H9 (cell line): ENCODE data around the gene C14orf132. TPM values are rescaled to one million over a fixed set of nuclear protein-coding genes. Genes with fewer than 3 reads are reported as not detected.

Source experiments
- DNase-seq: peaks from one replicate; pipeline ENCODE4 v3.0.0-alpha.2; 2017
- H2AFZ ChIP-seq: one replicate; pipeline ENCODE4 v1.6.1; 2013; ENCODE audit warnings: mild to moderate bottlenecking, low read length, control low read depth, moderate library complexity
- H2AK5ac ChIP-seq: 2 replicates; pipeline ENCODE4 v1.6.1; 2013; ENCODE audit warnings: low read length, control low read depth, mixed read lengths; ENCODE audit not compliant: insufficient read length
- H2BK120ac ChIP-seq: one replicate; pipeline ENCODE4 v1.6.1; 2013; ENCODE audit warnings: low read depth, mild to moderate bottlenecking, low read length, control low read depth, inconsistent platforms; ENCODE audit not compliant: poor library complexity, severe bottlenecking
- H2BK12ac ChIP-seq: 2 replicates; pipeline ENCODE4 v1.6.1; 2013; ENCODE audit warnings: low read length, control low read depth, mixed read lengths, low read depth; ENCODE audit not compliant: insufficient read length
- H2BK15ac ChIP-seq: 2 replicates; pipeline ENCODE4 v1.6.1; 2013; ENCODE audit warnings: low read depth, low read length, control low read depth
- H2BK20ac ChIP-seq: one replicate; pipeline ENCODE4 v1.6.1; 2013; ENCODE audit warnings: low read depth, mild to moderate bottlenecking, low read length, control low read depth, inconsistent platforms; ENCODE audit not compliant: poor library complexity, severe bottlenecking
- H2BK5ac ChIP-seq: 2 replicates; pipeline ENCODE4 v1.6.1; 2013; ENCODE audit warnings: low read length, control low read depth, mixed read lengths; ENCODE audit not compliant: insufficient read length
- H3K14ac ChIP-seq: 2 replicates; pipeline ENCODE4 v1.6.1; 2013; ENCODE audit warnings: low read length, control low read depth; ENCODE audit not compliant: insufficient read depth
- H3K18ac ChIP-seq: 2 replicates; pipeline ENCODE4 v1.6.1; 2013; ENCODE audit warnings: low read depth, mild to moderate bottlenecking, mixed read lengths, low read length, control low read depth; ENCODE audit not compliant: insufficient read length
- H3K23ac ChIP-seq: 2 replicates; pipeline ENCODE4 v1.6.1; 2013; ENCODE audit warnings: low read length, control low read depth, mixed read lengths, low read depth; ENCODE audit not compliant: insufficient read length
- H3K23me2 ChIP-seq: 2 replicates; pipeline ENCODE4 v1.6.1; 2013; ENCODE audit warnings: low read depth, mild to moderate bottlenecking, mixed read lengths, low read length, control low read depth; ENCODE audit not compliant: insufficient read length, poor library complexity, severe bottlenecking
- H3K27ac ChIP-seq: 2 replicates; pipeline ENCODE4 v1.5.1; 2013; ENCODE audit warnings: low read length, control low read depth, mixed read lengths, low read depth; ENCODE audit not compliant: insufficient read length
- H3K27me3 ChIP-seq: 2 replicates; pipeline ENCODE4 v1.6.1; 2013; ENCODE audit warnings: low read length, control low read depth, inconsistent platforms; ENCODE audit not compliant: insufficient read depth
- H3K4ac ChIP-seq: 2 replicates; pipeline ENCODE4 v1.6.1; 2013; ENCODE audit warnings: low read depth, mild to moderate bottlenecking, control low read depth, inconsistent platforms, low read length, moderate library complexity
- H3K4me1 ChIP-seq: 2 replicates; pipeline ENCODE4 v1.6.1; 2013; ENCODE audit warnings: low read length, control low read depth, inconsistent platforms; ENCODE audit not compliant: insufficient read depth
- H3K4me2 ChIP-seq: 2 replicates; pipeline ENCODE4 v1.6.1; 2013; ENCODE audit warnings: low read length, control low read depth, mixed read lengths; ENCODE audit not compliant: insufficient read length, insufficient read depth
- H3K56ac ChIP-seq: 2 replicates; pipeline ENCODE4 v1.6.1; 2013; ENCODE audit warnings: low read depth, mild to moderate bottlenecking, mixed read lengths, low read length, control low read depth; ENCODE audit not compliant: insufficient read length
- H3K79me1 ChIP-seq: 2 replicates; pipeline ENCODE4 v1.6.1; 2013; ENCODE audit warnings: low read depth, mild to moderate bottlenecking, moderate library complexity, low read length, control low read depth, inconsistent platforms; ENCODE audit not compliant: insufficient read depth, poor library complexity, severe bottlenecking
- H3K79me2 ChIP-seq: 2 replicates; pipeline ENCODE4 v1.6.1; 2013; ENCODE audit warnings: low read length, control low read depth, inconsistent platforms; ENCODE audit not compliant: insufficient read depth
- H3K9ac ChIP-seq: 2 replicates; pipeline ENCODE4 v1.6.1; 2013; ENCODE audit warnings: low read length, control low read depth, mixed read lengths; ENCODE audit not compliant: insufficient read length; ENCODE audit errors: extremely low read depth
- H3K9me3 ChIP-seq: one replicate; pipeline ENCODE4 v1.6.1; 2013; ENCODE audit warnings: low read depth, low read length, inconsistent platforms; ENCODE audit not compliant: control insufficient read depth
- H3T11ph ChIP-seq: one replicate; pipeline ENCODE4 v1.6.1; 2013; ENCODE audit warnings: mild to moderate bottlenecking, low read length, control low read depth, inconsistent platforms
- H4K20me1 ChIP-seq: one replicate; pipeline ENCODE4 v1.6.1; 2013; ENCODE audit not compliant: control insufficient read depth, insufficient read length, insufficient read depth
- H4K5ac ChIP-seq: 2 replicates; pipeline ENCODE4 v1.6.1; 2013; ENCODE audit warnings: low read depth, mild to moderate bottlenecking, mixed read lengths, low read length, control low read depth; ENCODE audit not compliant: insufficient read length
- H4K8ac ChIP-seq: replicated peaks from 2 replicates; pipeline ENCODE4 v1.6.1; 2013; ENCODE audit warnings: low read length, control low read depth, mixed read lengths, low read depth; ENCODE audit not compliant: insufficient read length
- H4K91ac ChIP-seq: 2 replicates; pipeline ENCODE4 v1.6.1; 2013; ENCODE audit warnings: low read depth, mild to moderate bottlenecking, moderate library complexity, mixed read lengths, low read length, control low read depth; ENCODE audit not compliant: insufficient read length
- H3K27ac Mint-ChIP-seq, 3 experiments: 2 replicates in 2 of 3; 3 replicates in 1 of 3; pipeline ENCODE4 v1.8.0; 2020 to 2021; ENCODE audit warnings: mixed read lengths in 3 of 3, mild to moderate bottlenecking in 1 of 3, moderate library complexity in 1 of 3
- H3K27me3 Mint-ChIP-seq: 2 replicates; pipeline ENCODE4 v1.8.0; 2021; ENCODE audit warnings: low read depth, mild to moderate bottlenecking, moderate library complexity, mixed read lengths
- H3K36me3 Mint-ChIP-seq, 3 experiments: 2 replicates in 2 of 3; 3 replicates in 1 of 3; pipeline ENCODE4 v1.8.0; 2020 to 2021; ENCODE audit warnings: low read depth in 3 of 3, mixed read lengths in 3 of 3; ENCODE audit not compliant: insufficient read depth in 1 of 3
- H3K4me1 Mint-ChIP-seq, 2 experiments: 2 replicates each; pipeline ENCODE4 v1.8.0; 2020; ENCODE audit warnings: mixed read lengths in 2 of 2
- H3K4me3 Mint-ChIP-seq, 2 experiments: 2 replicates in 1 of 2; 3 replicates in 1 of 2; pipeline ENCODE4 v1.8.0; 2020 to 2021; ENCODE audit warnings: mild to moderate bottlenecking in 2 of 2, mixed read lengths in 2 of 2, moderate library complexity in 1 of 2
- H3K9me3 Mint-ChIP-seq, 2 experiments: 2 replicates in 1 of 2; 3 replicates in 1 of 2; pipeline ENCODE4 v1.8.0; 2020; ENCODE audit warnings: mild to moderate bottlenecking in 2 of 2, mixed read lengths in 2 of 2, moderate library complexity in 1 of 2
- WGBS: extraction: QIAGEN DNeasy Blood & Tissue Kit; methylation state at CpG from one replicate; pipeline ENCODE4 v1.1.7; 2013; ENCODE audit warnings: missing lambda C conversion rate, low lambda C conversion rate, mixed read lengths; ENCODE audit not compliant: insufficient read length; ENCODE audit errors: extremely low coverage; 5-methylcytosine and 5-hydroxymethylcytosine counted together
- total RNA-seq: library from RNA; stranded (reverse); gene quantifications from 2 replicates; pipeline ENCODE4 v1.2.1, GENCODE V29; 2021
- TF ChIP-seq, protein P1 (sequence below): fragments of 200-600 bp; sonication (generic); conservative IDR thresholded peaks from 3 replicates; pipeline ENCODE4 v1.8.0; 2021; ENCODE audit warnings: antibody characterized with exemption, mild to moderate bottlenecking

C14orf132 gene
- total RNA-seq, 1 experiment from 2014 or later, result 5.7 TPM

- no peak overlapping the region for H3T11ph ChIP-seq
- no peak overlapping the region for H3K56ac ChIP-seq
Observed at GRCh38 chr14:96118391-96118790, 79.2 kb downstream of the C14orf132 start.

More at GRCh38 chr14:96118391-96118790, 79.2 kb downstream of the C14orf132 start:
- TF ChIP-seq, protein P1, sequence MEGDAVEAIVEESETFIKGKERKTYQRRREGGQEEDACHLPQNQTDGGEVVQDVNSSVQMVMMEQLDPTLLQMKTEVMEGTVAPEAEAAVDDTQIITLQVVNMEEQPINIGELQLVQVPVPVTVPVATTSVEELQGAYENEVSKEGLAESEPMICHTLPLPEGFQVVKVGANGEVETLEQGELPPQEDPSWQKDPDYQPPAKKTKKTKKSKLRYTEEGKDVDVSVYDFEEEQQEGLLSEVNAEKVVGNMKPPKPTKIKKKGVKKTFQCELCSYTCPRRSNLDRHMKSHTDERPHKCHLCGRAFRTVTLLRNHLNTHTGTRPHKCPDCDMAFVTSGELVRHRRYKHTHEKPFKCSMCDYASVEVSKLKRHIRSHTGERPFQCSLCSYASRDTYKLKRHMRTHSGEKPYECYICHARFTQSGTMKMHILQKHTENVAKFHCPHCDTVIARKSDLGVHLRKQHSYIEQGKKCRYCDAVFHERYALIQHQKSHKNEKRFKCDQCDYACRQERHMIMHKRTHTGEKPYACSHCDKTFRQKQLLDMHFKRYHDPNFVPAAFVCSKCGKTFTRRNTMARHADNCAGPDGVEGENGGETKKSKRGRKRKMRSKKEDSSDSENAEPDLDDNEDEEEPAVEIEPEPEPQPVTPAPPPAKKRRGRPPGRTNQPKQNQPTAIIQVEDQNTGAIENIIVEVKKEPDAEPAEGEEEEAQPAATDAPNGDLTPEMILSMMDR, result no peak
- Histone ChIP-seq H3K14ac (no peak overlapping the region), H3K79me2 (no peaks in the 10 kb centered on the region), H3K4me2 (no peak overlapping the region), H4K91ac (no peak overlapping the region), H3K9ac (no peak overlapping the region), H3K79me1 (no peaks in the 10 kb centered on the region), H3K23ac (no peak overlapping the region), H3K27ac (no peak overlapping the region), H2BK120ac (no peak overlapping the region), H3K4me1 (no peaks in the 10 kb centered on the region), H3K27me3 (no peaks in the 10 kb centered on the region), H2BK12ac (no peak overlapping the region), H3K23me2 (no peaks in the 10 kb centered on the region), H3K4ac (no peak overlapping the region), H4K8ac (no peak overlapping the region), H4K5ac (no peak overlapping the region), H4K20me1 (no peaks in the 10 kb centered on the region), H3K18ac (no peak overlapping the region), H2AK5ac (no peak overlapping the region), H2BK20ac (no peak overlapping the region), H3K9me3 (no peaks in the 10 kb centered on the region), H2BK5ac (no peak overlapping the region), H2AFZ (no peak overlapping the region), H2BK15ac (no peak overlapping the region)
- no peak for DNase-seq
- Mint-ChIP-seq H3K27me3 (peaks cover 20% of the 10 kb centered on the region), H3K9me3 (peaks cover 21 to 29% of the 10 kb centered on the region in 2 experiments), H3K27ac (no peak overlapping the region; a peak in 1 of 7 replicates), H3K4me3 (no peak overlapping the region), H3K36me3 (peaks cover 6 to 10% (median 7%) of the 10 kb centered on the region in 3 experiments; a peak in 6 of 7 replicates), H3K4me1 (no peaks in the 10 kb centered on the region; a peak in 1 of 4 replicates)
- no CpG with 5 or more reads among the region's 3 CpGs for WGBS
